Chondrocyte (in vitro differentiated cells): ENCODE measurements around the gene CACNG7. TPM values are rescaled to one million over a fixed set of nuclear protein-coding genes. Genes with fewer than 3 reads are reported as not detected.
A peak's percentile ranks its signal among the peaks of the same experiment; 100 is the strongest.

Experiments used
- DNase-seq: peaks from one replicate; pipeline ENCODE4 v3.0.0; 2021; ENCODE audit warnings: mixed read lengths, low spot score
- H3K27ac Mint-ChIP-seq: one replicate; pipeline ENCODE4 v1.8.0; 2021; ENCODE audit warnings: mild to moderate bottlenecking, moderate library complexity, mixed read lengths; ENCODE audit not compliant: unreplicated experiment
- H3K27me3 Mint-ChIP-seq: 2 replicates; pipeline ENCODE4 v1.8.0; 2021; ENCODE audit warnings: low read depth, mixed read lengths
- H3K36me3 Mint-ChIP-seq: 2 replicates; pipeline ENCODE4 v1.8.0; 2021; ENCODE audit warnings: low read depth, mixed read lengths
- H3K4me1 Mint-ChIP-seq: 2 replicates; pipeline ENCODE4 v1.8.0; 2021; ENCODE audit warnings: low read depth, mild to moderate bottlenecking, mixed read lengths
- H3K4me3 Mint-ChIP-seq: one replicate; pipeline ENCODE4 v1.8.0; 2021; ENCODE audit warnings: mild to moderate bottlenecking, moderate library complexity, mixed read lengths; ENCODE audit not compliant: unreplicated experiment
- H3K9me3 Mint-ChIP-seq: 2 replicates; pipeline ENCODE4 v1.8.0; 2021; ENCODE audit warnings: low read depth, mixed read lengths
- CTCF ChIP-seq: fragments of 200-600 bp; sonication (generic); IDR thresholded peaks from 2 replicates; pipeline ENCODE4 v1.5.0; 2021; ENCODE audit warnings: antibody characterized with exemption, mild to moderate bottlenecking, moderate library complexity
- total RNA-seq: library from RNA; stranded (reverse); gene quantifications from 3 replicates; pipeline ENCODE4 v1.2.1, GENCODE V29; 2021

Gene CACNG7
- total RNA-seq, 1 donor from 2014 or later: not detected

- no peak for DNase-seq
- H3K4me3 Mint-ChIP-seq: peak within 1 kb of the TSS; percentile 41
- peaks cover 29% of the 10 kb centered on the region for H3K27me3 Mint-ChIP-seq
- no peak within 1 kb of the TSS for H3K27ac Mint-ChIP-seq
- peak; percentile 74 for TF ChIP-seq CTCF
- H3K9me3 Mint-ChIP-seq: no peaks in the 10 kb centered on the region
- peaks cover 13% of the 10 kb centered on the region for H3K4me1 Mint-ChIP-seq
- peaks cover 7% of the 10 kb centered on the region for H3K36me3 Mint-ChIP-seq
These were observed 27.3 kb upstream of the CACNG7 start, which contains the start of gene PRKCG for GRCh38 chr19:53881482-53882390. PRKCG (plus strand) TSS chr19:53882197; CDS start chr19:53882495, 298 bp downstream.

GRCh38 chr19:53882391-53883050, 26.6 kb upstream of the CACNG7 start:
- peak; percentile 44 for TF ChIP-seq CTCF
- no peak for DNase-seq
- no peaks in the 10 kb centered on the region for H3K9me3 Mint-ChIP-seq
- H3K27ac Mint-ChIP-seq: no peak overlapping the region
- H3K27me3 Mint-ChIP-seq: peaks cover 29% of the 10 kb centered on the region
- peaks cover 9% of the 10 kb centered on the region for H3K4me1 Mint-ChIP-seq
- H3K36me3 Mint-ChIP-seq: peaks cover 6% of the 10 kb centered on the region
- H3K4me3 Mint-ChIP-seq: peak overlapping the region; percentile 41

- no peak for TF ChIP-seq CTCF
- H3K4me3 Mint-ChIP-seq: no peak overlapping the region
- peaks cover 29% of the 10 kb centered on the region for H3K27me3 Mint-ChIP-seq
- H3K36me3 Mint-ChIP-seq: peaks cover 6% of the 10 kb centered on the region
- H3K27ac Mint-ChIP-seq: no peak overlapping the region
- H3K9me3 Mint-ChIP-seq: no peaks in the 10 kb centered on the region
- H3K4me1 Mint-ChIP-seq: peaks cover 9% of the 10 kb centered on the region
- no peak for DNase-seq
These were observed 25.8 kb upstream of the CACNG7 start for GRCh38 chr19:53883231-53883661.

- Mint-ChIP-seq H3K9me3 (no peaks in the 10 kb centered on the region), H3K4me1 (peaks cover 6% of the 10 kb centered on the region), H3K4me3 (no peak overlapping the region), H3K27me3 (peaks cover 29% of the 10 kb centered on the region), H3K27ac (no peak overlapping the region), H3K36me3 (peaks cover 6% of the 10 kb centered on the region)
- no peak for TF ChIP-seq CTCF
- no peak for DNase-seq
These were observed 25.3 kb upstream of the CACNG7 start for GRCh38 chr19:53883741-53884140.

GRCh38 chr19:53884256-53884655, 24.8 kb upstream of the CACNG7 start:
- Mint-ChIP-seq H3K4me1 (peaks cover 2% of the 10 kb centered on the region), H3K9me3 (no peaks in the 10 kb centered on the region), H3K27ac (no peak overlapping the region), H3K4me3 (no peak overlapping the region), H3K27me3 (peaks cover 29% of the 10 kb centered on the region), H3K36me3 (peaks cover 6% of the 10 kb centered on the region)
- DNase-seq: no peak
- TF ChIP-seq CTCF: no peak
